Measurements from ENCODE around the gene STX3.

Gene STX3

DNA sequence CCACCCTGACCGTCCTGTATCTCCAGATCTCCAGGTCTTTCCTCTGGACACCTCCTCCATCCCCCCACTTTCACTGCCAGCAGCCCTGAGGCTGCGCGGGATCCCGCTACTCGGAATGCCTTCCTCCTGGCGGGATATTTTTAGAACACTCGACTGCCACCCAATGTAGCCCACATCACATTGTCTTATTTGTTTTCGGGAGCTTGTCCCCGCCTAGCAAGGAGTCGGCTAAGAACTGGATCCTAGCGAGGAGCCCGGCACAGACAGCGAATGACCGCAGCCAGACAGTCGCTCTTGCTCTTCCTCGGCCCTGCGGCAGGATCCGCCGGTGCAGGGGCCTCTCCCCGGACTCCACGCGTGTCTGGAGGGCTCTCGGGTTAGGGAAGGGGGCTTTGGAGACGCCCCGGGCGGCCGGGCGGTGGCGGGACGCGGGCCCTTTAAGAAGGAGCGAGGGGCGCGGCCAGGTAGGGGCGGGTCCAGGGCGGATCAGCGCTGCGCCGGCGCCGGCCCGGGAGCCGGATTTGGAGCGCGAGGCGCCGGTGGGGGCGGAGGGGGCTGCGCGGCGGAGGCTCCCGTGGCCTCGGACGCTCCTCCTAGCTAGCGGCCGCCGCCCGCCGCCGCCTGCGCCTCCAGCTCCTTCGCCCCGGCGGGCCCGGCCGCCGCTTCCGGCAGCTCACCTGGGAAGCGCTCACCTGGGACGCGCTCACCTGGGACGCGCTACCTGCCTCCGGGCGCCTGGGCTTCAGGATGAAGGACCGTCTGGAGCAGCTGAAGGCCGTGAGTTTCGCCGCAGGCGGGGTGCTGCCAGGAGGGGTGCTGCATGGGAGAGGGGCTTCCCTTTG, at the start of gene STX3:
STX3 (plus strand) TSS at position 518 of the 842 bp plus-strand sequence; CDS start at position 748, 230 bp downstream.
- DNase-seq (ENCODE audit: low spot score) (peak; percentile 89), FAIRE-seq (peak; percentile 23)

- FAIRE-seq = no peak
- peak; percentile 73 for DNase-seq (ENCODE audit: low spot score)
Measured at GRCh38 chr11:59706518-59707285, 48.5 kb upstream of the STX3 start.

- FAIRE-seq (no peak), DNase-seq (ENCODE audit: low spot score) (no peak)
Measured at GRCh38 chr11:59707371-59707770, 47.8 kb upstream of the STX3 start.

GRCh38 chr11:59708537-59708936, 46.6 kb upstream of the STX3 start:
- no peak for FAIRE-seq
- DNase-seq (ENCODE audit: low spot score) = no peak

DNA sequence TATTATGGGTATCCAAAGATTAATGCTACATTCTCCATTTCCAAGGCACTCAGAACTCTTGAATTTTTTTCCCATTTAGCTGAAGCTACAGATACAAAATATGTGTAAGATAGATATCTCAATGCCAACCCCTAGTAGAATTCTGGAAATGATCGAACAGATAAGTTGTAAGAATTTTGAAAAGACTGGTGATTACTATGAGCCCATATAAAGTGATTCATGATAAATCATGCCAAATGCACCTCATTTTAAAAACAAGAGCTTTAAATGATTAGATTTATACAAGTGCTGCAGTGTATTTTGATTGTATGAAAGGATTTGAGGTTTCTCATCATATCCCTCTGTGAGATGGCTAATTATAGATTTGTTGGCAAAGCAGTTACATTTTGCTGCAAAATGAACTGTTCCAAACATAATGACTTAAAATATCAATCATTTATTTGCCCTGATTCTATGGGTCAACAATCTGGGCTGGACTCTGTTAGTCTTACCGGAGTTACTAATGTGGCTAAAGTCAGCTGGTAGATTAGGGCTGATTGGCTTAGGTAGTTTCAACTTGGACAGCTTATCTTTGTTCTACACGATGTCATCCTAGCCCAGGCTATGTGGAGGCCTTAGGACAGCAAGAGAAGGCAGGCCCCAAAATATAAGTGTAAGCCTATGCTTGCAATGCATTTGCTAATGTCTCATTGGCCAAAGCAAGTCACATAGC, 44.9 kb upstream of the STX3 start:
- FAIRE-seq (no peak), DNase-seq (ENCODE audit: low spot score) (no peak)

DNA sequence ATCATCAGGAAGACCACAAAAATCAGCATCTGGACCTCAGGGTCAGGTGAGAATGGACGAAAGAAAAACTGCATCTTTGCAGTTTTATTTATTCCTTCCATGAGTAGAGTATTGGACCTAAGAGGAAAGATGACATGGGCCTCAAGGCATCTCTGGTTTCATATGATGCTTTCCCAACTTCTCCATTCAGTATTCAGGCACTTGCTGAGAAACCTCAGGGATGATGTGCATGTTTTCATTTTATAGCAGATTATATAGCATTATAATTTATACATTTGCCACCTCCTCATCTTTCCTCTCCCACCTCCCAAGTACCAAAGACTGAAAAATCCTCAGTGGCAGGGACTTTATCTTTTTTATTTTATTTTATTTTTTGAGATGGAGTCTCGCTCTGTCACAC, 41.4 kb upstream of the STX3 start, which contains the start of gene OR10V1:
OR10V1 (minus strand) TSS at position 101 of the 400 bp plus-strand sequence; CDS start at position 101, 0 bp downstream.
- FAIRE-seq = no peak
- no peak for DNase-seq (ENCODE audit: low spot score)

GRCh38 chr11:59716051-59716450, 39.1 kb upstream of the STX3 start:
- FAIRE-seq (no peak), DNase-seq (ENCODE audit: low spot score) (no peak)

DNA sequence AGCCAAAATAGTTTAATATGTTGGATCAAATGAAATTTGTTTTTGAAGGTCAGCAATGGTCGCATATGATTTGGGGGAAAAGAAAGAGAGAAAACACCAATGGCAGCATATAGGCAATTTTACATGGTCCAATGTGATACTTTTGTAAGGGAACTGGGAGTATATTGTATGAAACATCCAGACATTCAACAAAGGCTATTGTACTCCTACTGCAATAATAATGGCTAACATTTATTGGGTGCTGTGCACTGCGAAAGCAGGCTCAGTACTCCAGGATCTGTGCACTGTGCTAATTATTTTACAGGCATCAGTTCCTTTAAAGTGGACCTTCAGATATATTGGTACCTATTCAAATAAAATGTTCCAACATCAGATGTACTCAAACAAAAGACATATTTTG, 35.6 kb upstream of the STX3 start:
- DNase-seq (ENCODE audit: low spot score) (no peak), FAIRE-seq (no peak)

DNA sequence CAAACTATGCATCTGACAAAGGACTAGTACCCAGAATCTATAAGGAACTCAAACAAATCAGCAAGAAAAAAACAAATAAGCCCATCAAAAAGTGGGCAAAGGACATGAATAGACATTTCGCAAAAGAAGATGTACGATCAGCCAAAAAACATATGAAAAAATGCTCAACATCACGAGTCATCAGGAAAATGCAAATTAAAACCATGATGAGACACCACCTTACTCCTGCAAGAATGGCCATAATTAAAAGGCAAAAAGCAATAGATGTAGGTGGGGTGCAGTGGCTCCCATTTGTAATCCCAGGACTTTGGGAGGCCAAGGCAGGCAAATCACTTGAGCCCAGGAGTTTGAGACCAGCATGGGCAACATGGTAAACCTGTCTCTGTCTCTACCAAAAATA, 31.1 kb upstream of the STX3 start:
- FAIRE-seq (no peak), DNase-seq (ENCODE audit: low spot score) (no peak)

- FAIRE-seq (no peak), DNase-seq (ENCODE audit: low spot score) (no peak)
Measured at GRCh38 chr11:59727426-59727825, 27.8 kb upstream of the STX3 start.

GRCh38 chr11:59728154-59728553, 27.0 kb upstream of the STX3 start:
- DNase-seq (ENCODE audit: low spot score) (no peak), FAIRE-seq (no peak)

- no peak for DNase-seq (ENCODE audit: low spot score)
Measured at GRCh38 chr11:59728913-59729312, 26.3 kb upstream of the STX3 start.

GRCh38 chr11:59729834-59730233, 25.3 kb upstream of the STX3 start:
- FAIRE-seq = no peak
- no peak for DNase-seq (ENCODE audit: low spot score)

More at GRCh38 chr11:59728913-59729312, 26.3 kb upstream of the STX3 start:
- no peak for FAIRE-seq

- no peak for DNase-seq (ENCODE audit: low spot score)
- FAIRE-seq = no peak
Measured at GRCh38 chr11:59730896-59731565, 24.1 kb upstream of the STX3 start.

DNA sequence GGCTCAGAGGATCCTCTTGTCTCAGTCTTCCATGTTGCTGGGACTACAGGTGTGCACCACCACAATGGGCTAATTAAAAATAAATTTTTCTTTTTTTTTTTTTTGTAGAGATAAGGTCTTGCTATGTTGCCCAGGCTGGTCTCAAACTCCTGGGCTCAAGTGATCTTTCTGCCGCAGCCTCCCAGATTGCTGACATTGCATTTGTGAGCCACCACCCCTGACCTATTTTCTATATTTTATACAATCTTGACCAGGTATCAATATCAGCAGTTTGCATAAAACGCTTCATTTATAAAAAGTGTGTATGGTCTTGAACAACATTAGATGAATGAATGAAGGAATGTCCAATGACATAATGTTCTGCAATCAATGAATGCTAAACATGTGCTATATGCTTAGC, 9.1 kb upstream of the STX3 start:
- DNase-seq (ENCODE audit: low spot score) = no peak
- FAIRE-seq = no peak

DNA sequence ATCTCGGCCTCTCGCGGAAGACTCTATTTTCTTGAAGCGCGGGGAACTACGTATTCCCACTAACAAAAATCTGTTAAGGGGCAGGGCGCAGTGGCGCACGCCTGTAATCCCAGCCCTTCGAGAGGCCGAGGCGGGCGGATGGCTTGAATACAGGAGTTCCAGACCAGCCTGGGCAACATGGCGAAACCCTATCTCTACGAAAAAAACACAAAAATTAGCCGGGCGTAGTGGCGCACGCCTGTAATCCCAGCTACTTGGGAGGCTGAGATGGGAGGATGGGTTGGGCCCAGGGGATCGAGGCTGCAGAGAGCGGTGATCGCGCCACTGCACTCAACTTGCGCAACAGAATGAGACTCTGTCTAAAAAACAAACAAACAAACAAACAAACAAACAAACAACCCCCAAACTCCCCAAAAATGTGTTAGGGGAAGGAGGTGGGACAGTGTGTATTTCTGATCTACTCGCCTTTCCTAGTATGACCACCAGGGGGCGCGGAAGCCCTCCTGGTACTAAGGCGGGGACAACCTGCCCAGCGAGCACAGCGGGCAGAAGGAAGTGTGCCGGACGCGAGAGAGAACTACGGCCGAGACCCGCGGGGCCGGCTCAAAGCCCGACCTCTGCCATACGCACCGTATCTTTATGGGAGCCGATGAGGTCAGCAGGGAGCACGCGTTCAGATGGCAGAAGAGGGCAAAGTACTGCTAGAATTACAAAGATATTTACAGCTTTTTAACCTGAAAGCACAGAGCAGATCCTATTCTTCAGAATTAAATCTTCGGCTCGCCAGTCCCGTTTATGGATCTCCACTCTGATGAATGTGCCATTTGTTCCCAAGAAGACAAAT, 1.3 kb upstream of the STX3 start:
- FAIRE-seq (peak; percentile 87), DNase-seq (ENCODE audit: low spot score) (peak; percentile 92)

GRCh38 chr11:59754494-59754858, 700 bp upstream of the STX3 start:
- DNase-seq (ENCODE audit: low spot score) = no peak
- no peak for FAIRE-seq

DNA sequence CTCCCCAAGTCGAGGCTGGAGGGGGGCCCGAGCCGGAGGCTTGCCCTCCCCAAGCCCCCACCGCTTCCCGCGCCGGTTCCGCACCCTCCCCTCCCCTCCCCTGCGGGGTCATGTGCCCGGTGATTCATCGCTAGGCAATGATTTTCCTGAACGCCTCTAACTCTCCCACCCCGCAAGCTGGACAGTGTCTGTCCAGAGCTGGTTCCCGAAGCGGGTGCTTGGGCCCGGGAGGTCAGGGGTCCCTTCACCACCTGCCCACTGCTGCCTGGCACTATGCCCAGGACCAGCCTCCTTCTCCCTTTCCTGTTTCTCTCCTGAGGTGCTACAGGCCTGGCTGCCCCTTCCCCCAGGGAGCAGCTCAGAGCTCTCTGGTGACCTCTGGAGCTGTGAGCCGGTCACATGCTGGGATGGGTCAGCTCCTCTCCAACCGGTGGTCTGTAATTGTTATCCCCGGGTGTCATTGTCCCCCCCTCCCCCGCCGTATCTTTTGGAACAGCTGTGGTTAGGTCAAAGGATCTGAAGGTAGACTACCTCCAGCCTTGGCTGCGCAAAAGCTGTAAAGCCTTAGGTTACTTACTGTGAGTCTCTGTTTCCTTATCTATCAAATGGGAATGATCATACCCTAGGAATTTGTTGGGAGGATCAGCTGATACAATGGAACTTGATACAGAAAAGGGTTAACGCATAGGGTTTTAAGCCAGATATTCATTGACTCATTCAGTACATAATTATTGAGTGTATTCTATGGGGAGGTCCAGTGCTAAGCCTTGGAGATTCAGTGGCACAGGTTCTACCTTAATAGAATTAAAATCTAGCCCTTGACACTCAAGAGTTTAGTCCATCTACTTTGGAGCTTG, 753 bp downstream of the STX3 start:
- FAIRE-seq (no peak), DNase-seq (ENCODE audit: low spot score) (peak; percentile 82)

DNA sequence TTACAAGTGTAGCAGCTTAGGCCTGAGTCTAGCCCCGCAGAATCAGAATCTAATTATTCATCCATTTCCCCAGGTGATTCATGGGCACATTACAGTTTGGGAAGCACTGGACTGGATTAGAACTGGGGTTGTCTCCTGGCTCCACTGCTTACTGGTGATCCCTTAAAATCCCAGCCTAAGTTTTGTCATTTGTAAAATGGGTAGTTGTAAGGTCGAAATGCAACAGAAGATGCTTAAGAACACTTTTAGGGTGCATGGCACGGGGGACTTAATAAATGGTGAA, 1.3 kb downstream of the STX3 start:
- DNase-seq (ENCODE audit: low spot score) (no peak), FAIRE-seq (no peak)

DNA sequence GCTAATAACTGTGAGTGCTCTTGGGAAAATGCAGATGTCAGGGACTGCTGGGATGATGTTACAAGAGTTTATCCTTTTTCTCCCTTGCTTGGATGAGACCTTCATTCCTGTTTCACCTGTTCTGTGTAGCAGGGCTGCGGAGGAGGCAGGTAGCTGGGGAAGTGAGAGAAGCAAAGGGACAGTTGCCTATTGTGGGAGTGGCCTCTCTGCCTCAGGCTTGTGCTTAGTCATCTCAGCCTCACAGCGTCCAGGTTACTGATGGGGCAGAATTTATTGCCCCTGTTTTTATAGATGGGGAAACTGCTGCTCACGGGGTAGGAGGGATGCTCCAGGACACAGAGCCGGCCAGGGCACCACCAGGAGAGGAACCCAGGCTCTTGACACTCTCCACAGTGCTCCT, 1.7 kb downstream of the STX3 start:
- no peak for FAIRE-seq
- DNase-seq (ENCODE audit: low spot score) = peak; percentile 53

All from urothelium cell line (cell line).